K562 (cell line): ENCODE results near the gene CPA3. TPM values are rescaled to one million over a fixed set of nuclear protein-coding genes. Genes with fewer than 3 reads are reported as not detected.

Experiments
- ATAC-seq: fragments of 200-7000 bp; cut with Tn5 transposase; 3 replicates; pipeline ENCODE4 v1.9.1; 2020; ENCODE audit warnings: moderate library complexity
- BruUV-seq: library from RNA; stranded (reverse); fragments of 400-500 nt; replicated peaks from 2 replicates; lab custom pipeline; 2021; lab: Mats Ljungman, UMichigan
- CTCF ChIA-PET: fragments of 300-600 bp; formaldehyde crosslinking; extraction: SDS; loops from one replicate; lab custom pipeline; 2021; ENCODE audit warnings: low intra/inter-chr PET ratio; lab: Yijun Ruan, JAX
- POLR2A ChIA-PET: fragments of 300-600, 350-650 bp; sonication (Branson Sonifier 250); formaldehyde crosslinking; extraction: SDS; loops from one replicate; lab custom pipeline; 2021; ENCODE audit warnings: antibody characterized with exemption, inconsistent platforms; lab: Yijun Ruan, JAX
- DNase-seq, 4 experiments: peaks; one replicate each; pipeline versions ENCODE4 v3.0.0 to v3.0.0-alpha.2; 2011 to 2018; ENCODE audit warnings: low spot score in 3 of 4, mixed read lengths in 3 of 4; ENCODE audit errors: extremely low read depth in 1 of 4
- FAIRE-seq: peaks from 2 replicates; lab custom pipeline; 2011; peaks lifted over from hg19 to GRCh38; lab: Jason Lieb, UNC
- H2AFZ ChIP-seq: 2 replicates; pipeline ENCODE4 v1.6.0; 2011; ENCODE audit warnings: low read depth, low read length, control low read depth, inconsistent platforms
- H3K27ac ChIP-seq: fragments of 200-600 bp; 3 replicates; pipeline ENCODE4 v1.8.0; 2011; ENCODE audit warnings: low read depth, mild to moderate bottlenecking, control low read depth, inconsistent platforms, low read length, moderate library complexity, mixed read lengths; ENCODE audit errors: extremely low read depth
- H3K27me3 ChIP-seq, 2 experiments: fragments of 300-600 bp in 1 of 2; 2 replicates in 1 of 2; 3 replicates in 1 of 2; pipeline versions ENCODE4 v1.6.0 to v1.8.0; 2011; ENCODE audit warnings: inconsistent platforms in 2 of 2, low read length in 2 of 2, mild to moderate bottlenecking in 1 of 2, mixed read lengths in 1 of 2, moderate library complexity in 1 of 2; ENCODE audit not compliant: control insufficient read depth in 2 of 2, insufficient read depth in 2 of 2
- H3K36me3 ChIP-seq: fragments of 300-600 bp; 3 replicates; pipeline ENCODE4 v1.8.0; 2011; ENCODE audit warnings: mild to moderate bottlenecking, low read length, inconsistent platforms; ENCODE audit not compliant: control insufficient read depth, insufficient read depth
- H3K4me1 ChIP-seq, 2 experiments: fragments of 200-600 bp in 1 of 2; replicated peaks in 1 of 2; 2 replicates in 1 of 2; 3 replicates in 1 of 2; pipeline versions ENCODE4 v1.5.1 to v1.8.0; 2011; ENCODE audit warnings: inconsistent platforms in 2 of 2, low read length in 2 of 2, mild to moderate bottlenecking in 1 of 2, mixed read lengths in 1 of 2, moderate library complexity in 1 of 2; ENCODE audit not compliant: control insufficient read depth in 2 of 2, insufficient read depth in 2 of 2
- H3K4me2 ChIP-seq: 2 replicates; pipeline ENCODE4 v1.6.1; 2011; ENCODE audit warnings: low read length, control low read depth, inconsistent platforms, mixed read lengths; ENCODE audit not compliant: insufficient read depth
- H3K4me3 ChIP-seq: fragments of 200-600 bp; sonication (generic), shearing (Covaris generic); 2 replicates; pipeline ENCODE4 v1.5.1; 2016; ENCODE audit warnings: control low read depth, inconsistent platforms
- H3K79me2 ChIP-seq: fragments of 200-600 bp; 3 replicates; pipeline ENCODE4 v1.8.0; 2011; ENCODE audit warnings: low read length, inconsistent platforms; ENCODE audit not compliant: control insufficient read depth, insufficient read depth
- H3K9ac ChIP-seq, 2 experiments: 2 replicates each; pipeline versions ENCODE4 v1.6.0 to v1.6.1; 2011; ENCODE audit warnings: low read depth in 2 of 2, low read length in 2 of 2, control low read depth in 1 of 2, inconsistent platforms in 1 of 2, mild to moderate bottlenecking in 1 of 2, mixed read lengths in 1 of 2; ENCODE audit not compliant: insufficient read depth in 1 of 2
- H3K9me1 ChIP-seq: one replicate; pipeline ENCODE4 v1.6.0; 2011; ENCODE audit warnings: inconsistent platforms, mild to moderate bottlenecking, low read length, moderate library complexity; ENCODE audit not compliant: control insufficient read depth, insufficient read depth
- H3K9me3 ChIP-seq: replicated peaks from 2 replicates; pipeline ENCODE4 v1.5.1; 2011; ENCODE audit warnings: low read depth, low read length, inconsistent platforms; ENCODE audit not compliant: control insufficient read depth, insufficient read depth
- H4K20me1 ChIP-seq: replicated peaks from 2 replicates; pipeline ENCODE4 v1.6.1; 2011; ENCODE audit warnings: low read length, inconsistent platforms, mixed read lengths; ENCODE audit not compliant: control insufficient read depth, insufficient read depth
- ETV6 ChIP-seq, 3 experiments: fragments of 150-350 bp in 1 of 3; sonication (generic) in 1 of 3; formaldehyde crosslinking in 1 of 3; IDR thresholded peaks; 2 replicates each; pipeline versions ENCODE4 v1.6.1 to v1.8.0; 2014 to 2022; ENCODE audit warnings: borderline replicate concordance in 2 of 3, low read depth in 2 of 3, antibody characterized with exemption in 1 of 3, low read length in 1 of 3, mild to moderate bottlenecking in 1 of 3, missing genetic modification reagents in 1 of 3
- FOXM1 ChIP-seq, 2 experiments: fragments of 450-650 bp in 1 of 2; sonication (generic) in 1 of 2; formaldehyde crosslinking in 1 of 2; IDR thresholded peaks; 2 replicates each; pipeline versions ENCODE4 v1.6.1 to v1.9.0; 2017 to 2022; ENCODE audit warnings: low read depth in 2 of 2, mild to moderate bottlenecking in 2 of 2, missing genetic modification reagents in 1 of 2, moderate library complexity in 1 of 2
- KLF1 ChIP-seq: fragments of 450-650 bp; IDR thresholded peaks from 2 replicates; pipeline ENCODE4 v1.6.1; 2016; ENCODE audit warnings: missing genetic modification characterization, missing compliant biosample characterization
- MAFG ChIP-seq: fragments of 450-650 bp; conservative IDR thresholded peaks from 2 replicates; pipeline ENCODE4 v1.6.1; 2016; ENCODE audit warnings: missing genetic modification characterization, missing compliant biosample characterization
- SNIP1 ChIP-seq: fragments of 450-650 bp; IDR thresholded peaks from 2 replicates; pipeline ENCODE4 v1.7.1; 2017; ENCODE audit warnings: low read depth, mild to moderate bottlenecking
- ZNF165 ChIP-seq: fragments of 250-450 bp; sonication (Bioruptor Pico); IDR thresholded peaks from 2 replicates; pipeline ENCODE4 v1.4.0; 2020; ENCODE audit warnings: borderline replicate concordance
- ZNF232 ChIP-seq: sonication (generic); formaldehyde crosslinking; IDR thresholded peaks from 2 replicates; pipeline ENCODE4 v1.8.0; 2022; ENCODE audit warnings: mild to moderate bottlenecking, missing genetic modification reagents
- WGBS: fragments of 100-300 bp; shearing (Covaris generic); methylation state at CpG from one replicate; pipeline ENCODE4 v1.1.6; 2016; ENCODE audit warnings: low coverage, mixed read lengths; ENCODE audit not compliant: insufficient coverage; ENCODE audit errors: missing lambda C conversion rate; 5-methylcytosine and 5-hydroxymethylcytosine counted together
- in situ Hi-C: fragments of 300-500 bp; cut with MboI; formaldehyde crosslinking; loops from 4 replicates; pipeline ENCODE4 v1.15.0; 2018; ENCODE audit warnings: inconsistent platforms, mixed read lengths
- intact Hi-C: fragments of 100-400 bp; cut with micrococcal nuclease; formaldehyde crosslinking; loops from 2 replicates; pipeline ENCODE4 v1.14.2; 2022
- polyA plus RNA-seq, 8 experiments: library from polyadenylated mRNA; depleted of rRNA in 4 of 8; stranded (reverse) in 5 of 8; unstranded in 3 of 8; fragments of >200 nt; fragmentation: Nextera tagmentation in 2 of 8; fragmentation: Illumina TruSeq in 1 of 8; extraction: Ambion mirVana in 2 of 8; extraction: Trizol in 1 of 8; gene quantifications; 2 replicates each; pipeline versions ENCODE4 v1.2.1 to v1.2.3, GENCODE V29; 2011 to 2014; ENCODE audit warnings: inconsistent platforms in 1 of 8, missing spikeins in 1 of 8
- total RNA-seq, 7 experiments: library from RNA; depleted of rRNA in 6 of 7; stranded (reverse); fragments of >200 nt in 6 of 7; fragmentation: Illumina TruSeq in 2 of 7; extraction: Trizol in 2 of 7; gene quantifications; 2 replicates each; pipeline versions ENCODE4 v1.2.1 to v1.2.3, GENCODE V29; 2011 to 2021; ENCODE audit warnings: low replicate concordance in 1 of 7
- TF ChIP-seq, protein P1 (sequence below): fragments of 450-650 bp; formaldehyde crosslinking; IDR thresholded peaks from 2 replicates; pipeline ENCODE4 v1.4.0; 2020; ENCODE audit warnings: mild to moderate bottlenecking, moderate library complexity

The CPA3 gene
- total and polyA plus RNA-seq, 9 of the 15 experiments (the other 6 are each of a cell fraction or from before 2014, with no cell fraction given) = not detected

DNA sequence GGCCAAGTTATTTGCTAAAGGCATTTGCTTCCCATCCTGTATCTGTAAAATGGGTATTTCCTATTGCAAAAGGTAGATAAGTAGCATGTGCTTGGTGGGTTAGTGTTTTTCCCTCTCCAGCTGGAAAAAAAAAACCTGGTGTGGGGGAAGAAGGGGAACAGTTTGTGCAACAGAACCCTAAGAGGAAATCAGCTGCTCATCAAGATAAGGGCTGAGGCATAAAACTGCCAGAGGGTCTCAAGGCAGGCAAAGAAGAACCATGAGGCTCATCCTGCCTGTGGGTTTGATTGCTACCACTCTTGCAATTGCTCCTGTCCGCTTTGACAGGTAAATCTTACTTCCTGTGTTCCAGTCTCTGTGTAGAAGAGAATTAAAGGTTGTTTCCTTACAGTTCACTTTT, at the start of gene CPA3 (continued):
- no peak for TF ChIP-seq FOXM1 (IDR thresholded peaks at IDR 0.05; ENCODE audit: low read depth)
- no peak for TF ChIP-seq FOXM1 (CRISPR knock-in tag; IDR thresholded peaks at IDR 0.05; ENCODE audit: low read depth)
- TF ChIP-seq, all 486 proteins: peak for 0

DNA sequence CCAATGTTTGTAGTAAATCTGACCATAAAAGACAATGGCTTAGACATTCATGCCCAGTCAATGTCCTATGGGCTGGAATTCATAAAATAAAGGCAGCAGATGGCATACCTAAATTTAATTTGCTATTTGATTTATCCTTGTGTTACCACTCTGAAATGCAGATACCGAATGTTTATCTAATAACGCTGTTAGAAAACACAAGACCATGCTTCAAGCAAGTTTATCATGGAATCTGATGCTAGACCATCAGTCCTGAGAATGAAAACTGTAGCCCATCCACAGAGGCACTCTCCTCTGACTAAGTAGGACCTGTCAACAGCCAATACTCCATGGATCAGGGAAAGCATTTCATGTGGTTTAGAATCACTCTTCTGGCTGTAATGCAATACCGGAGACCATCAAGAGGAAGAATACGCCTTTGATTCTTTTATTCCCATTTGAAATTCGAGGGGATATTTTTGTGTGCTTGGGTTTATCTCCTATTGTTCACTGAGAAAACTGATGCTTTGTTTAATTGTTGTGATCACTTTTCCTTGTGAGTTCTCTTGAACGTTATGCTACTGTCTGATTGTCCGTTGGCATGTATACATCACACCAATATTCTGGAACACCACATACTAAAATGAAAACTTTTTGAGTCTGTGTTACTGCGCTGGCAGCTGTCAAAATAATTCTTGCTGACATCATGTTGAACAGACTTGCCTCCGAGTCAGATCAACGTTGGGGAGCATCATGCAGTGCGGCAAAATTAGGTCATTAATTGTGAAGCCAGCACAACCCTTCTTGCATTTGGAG, 49.6 kb upstream of the CPA3 start:
- Histone ChIP-seq H3K4me1 (no peaks in the 10 kb centered on the region), H3K9ac (no peak overlapping the region), H3K27me3 (no peaks in the 10 kb centered on the region), H3K9me1 (no peaks in the 10 kb centered on the region), H3K4me2 (no peak overlapping the region), H3K4me3 (no peak overlapping the region), H2AFZ (no peak overlapping the region), H4K20me1 (no peaks in the 10 kb centered on the region), H3K9me3 (no peaks in the 10 kb centered on the region), H3K27ac (no peak overlapping the region), H3K36me3 (no peaks in the 10 kb centered on the region), H3K79me2 (no peaks in the 10 kb centered on the region)
- ChIA-PET CTCF (no interaction called here), POLR2A (no interaction called here)
- BruUV-seq = no TSS peak
- DNase-seq (no peak), FAIRE-seq (no peak), ATAC-seq (no peak)
- in situ Hi-C loops = no loop called here
- 0% methylated on average over 11 of the region's 11 CpGs for whole genome bisulfite sequencing
- intact Hi-C loops = no loop called here
- TF ChIP-seq, protein P1, sequence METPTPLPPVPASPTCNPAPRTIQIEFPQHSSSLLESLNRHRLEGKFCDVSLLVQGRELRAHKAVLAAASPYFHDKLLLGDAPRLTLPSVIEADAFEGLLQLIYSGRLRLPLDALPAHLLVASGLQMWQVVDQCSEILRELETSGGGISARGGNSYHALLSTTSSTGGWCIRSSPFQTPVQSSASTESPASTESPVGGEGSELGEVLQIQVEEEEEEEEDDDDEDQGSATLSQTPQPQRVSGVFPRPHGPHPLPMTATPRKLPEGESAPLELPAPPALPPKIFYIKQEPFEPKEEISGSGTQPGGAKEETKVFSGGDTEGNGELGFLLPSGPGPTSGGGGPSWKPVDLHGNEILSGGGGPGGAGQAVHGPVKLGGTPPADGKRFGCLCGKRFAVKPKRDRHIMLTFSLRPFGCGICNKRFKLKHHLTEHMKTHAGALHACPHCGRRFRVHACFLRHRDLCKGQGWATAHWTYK (CRISPR knock-in tag) = no peak
- TF ChIP-seq SNIP1 = no peak
- TF ChIP-seq ETV6 (IDR thresholded peaks at IDR 0.05; ENCODE audit: borderline replicate concordance in 1 of 2, low read depth in 2 of 2, low read length in 1 of 2) = no peak
- no peak for TF ChIP-seq ETV6 (CRISPR knock-in tag; IDR thresholded peaks at IDR 0.05; ENCODE audit: borderline replicate concordance)
- TF ChIP-seq ZNF232 = no peak
- no peak for TF ChIP-seq KLF1
- TF ChIP-seq ZNF165 (CRISPR knock-in tag) = no peak
- TF ChIP-seq MAFG (tag) = no peak
